ENCODE results near the gene SLC6A8.

DNA sequence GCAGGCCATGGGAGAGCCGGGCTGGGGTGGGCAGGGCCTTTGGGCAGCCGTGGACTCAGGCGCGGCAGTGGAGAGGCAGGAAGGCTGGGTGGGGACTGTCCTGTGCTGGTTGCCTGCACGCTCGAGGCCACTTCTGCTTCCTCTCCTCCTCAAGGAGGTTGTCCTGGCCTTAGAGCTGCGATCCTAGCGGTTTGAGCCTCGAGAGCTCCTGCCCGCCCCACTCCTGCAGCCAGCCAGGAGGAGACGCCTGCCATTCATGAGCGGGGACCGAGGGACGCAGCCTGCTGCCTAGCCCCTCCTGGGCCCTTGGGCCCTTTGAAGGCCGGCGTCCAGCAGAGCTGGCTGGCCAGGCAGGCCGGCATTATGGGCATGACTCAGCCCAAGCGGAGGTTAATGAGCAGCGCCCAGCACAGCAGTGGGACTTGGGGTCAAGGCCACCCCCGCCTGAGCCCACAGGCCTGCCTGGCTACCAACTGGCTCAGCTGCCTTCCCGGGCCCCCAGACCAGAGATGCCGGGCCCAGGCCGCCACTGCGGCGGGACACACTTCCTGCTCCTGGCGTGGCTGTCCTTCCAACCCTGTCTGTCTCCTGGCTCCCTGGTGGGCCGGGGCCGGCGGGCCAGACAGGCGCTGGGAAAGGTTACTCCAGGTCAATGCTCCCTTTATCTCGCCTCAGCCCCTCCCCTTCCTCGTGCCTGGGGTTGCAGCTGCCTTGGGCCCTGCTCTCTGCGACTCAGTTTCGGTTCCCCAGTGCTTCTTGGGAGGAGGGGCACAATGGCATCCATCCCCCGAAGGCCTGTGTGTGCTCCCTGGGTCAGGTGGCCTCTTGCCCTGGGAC lies 38.8 kb downstream of the SLC6A8 start:
- TF ChIP-seq, protein P1, sequence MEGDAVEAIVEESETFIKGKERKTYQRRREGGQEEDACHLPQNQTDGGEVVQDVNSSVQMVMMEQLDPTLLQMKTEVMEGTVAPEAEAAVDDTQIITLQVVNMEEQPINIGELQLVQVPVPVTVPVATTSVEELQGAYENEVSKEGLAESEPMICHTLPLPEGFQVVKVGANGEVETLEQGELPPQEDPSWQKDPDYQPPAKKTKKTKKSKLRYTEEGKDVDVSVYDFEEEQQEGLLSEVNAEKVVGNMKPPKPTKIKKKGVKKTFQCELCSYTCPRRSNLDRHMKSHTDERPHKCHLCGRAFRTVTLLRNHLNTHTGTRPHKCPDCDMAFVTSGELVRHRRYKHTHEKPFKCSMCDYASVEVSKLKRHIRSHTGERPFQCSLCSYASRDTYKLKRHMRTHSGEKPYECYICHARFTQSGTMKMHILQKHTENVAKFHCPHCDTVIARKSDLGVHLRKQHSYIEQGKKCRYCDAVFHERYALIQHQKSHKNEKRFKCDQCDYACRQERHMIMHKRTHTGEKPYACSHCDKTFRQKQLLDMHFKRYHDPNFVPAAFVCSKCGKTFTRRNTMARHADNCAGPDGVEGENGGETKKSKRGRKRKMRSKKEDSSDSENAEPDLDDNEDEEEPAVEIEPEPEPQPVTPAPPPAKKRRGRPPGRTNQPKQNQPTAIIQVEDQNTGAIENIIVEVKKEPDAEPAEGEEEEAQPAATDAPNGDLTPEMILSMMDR (IDR thresholded peaks at IDR 0.05): no peak
- TF ChIP-seq POLR2A (IDR thresholded peaks at IDR 0.05): no peak
